Heart right ventricle (tissue), 16 donors: ENCODE results near the gene FAM156B. TPM values are rescaled to one million over a fixed set of nuclear protein-coding genes. Genes with fewer than 3 reads are reported as not detected.
A peak's percentile ranks its signal among the peaks of the same experiment; 100 is the strongest.
"Not testable (repeated sequence)": the region's sequence is repeated elsewhere in the genome, so short reads cannot be mapped to it uniquely, and the experiment has no call there.

Experiments used
- ATAC-seq, 8 donors: fragments of 200-7000 bp; cut with Tn5 transposase; one replicate each; pipeline ENCODE4 v1.9.1; 2020; ENCODE audit warnings: mild to moderate bottlenecking in 8 of 8, moderate library complexity in 8 of 8, moderate number of reproducible peaks in 1 of 8
- DNase-seq, 2 donors: peaks; one replicate each; pipeline ENCODE4 v3.0.0-alpha.2; 2020
- H3K27ac ChIP-seq, 10 donors: fragments of 200-600 bp; sonication (generic) in 2 of 10; one replicate each; pipeline versions ENCODE4 v1.5.0 to v1.8.0; 2020 to 2022; ENCODE audit warnings: mild to moderate bottlenecking in 3 of 10
- H3K27me3 ChIP-seq, 7 donors: fragments of 200-600 bp; one replicate each; pipeline ENCODE4 v1.8.0; 2021 to 2022; ENCODE audit warnings: mild to moderate bottlenecking in 2 of 7
- H3K36me3 ChIP-seq, 9 donors: fragments of 200-600 bp; sonication (generic) in 1 of 9; one replicate each; pipeline versions ENCODE4 v1.5.0 to v1.8.0; 2020 to 2022; ENCODE audit warnings: mild to moderate bottlenecking in 2 of 9
- H3K4me1 ChIP-seq, 9 donors: fragments of 200-600 bp; sonication (generic) in 1 of 9; one replicate each; pipeline versions ENCODE4 v1.5.0 to v1.8.0; 2020 to 2022; ENCODE audit warnings: mild to moderate bottlenecking in 4 of 9
- H3K4me3 ChIP-seq, 10 donors: fragments of 200-600 bp; sonication (generic) in 2 of 10; one replicate each; pipeline versions ENCODE4 v1.5.0 to v1.8.0; 2020 to 2022; ENCODE audit warnings: mild to moderate bottlenecking in 7 of 10, moderate library complexity in 2 of 10
- H3K9me3 ChIP-seq, 11 donors: fragments of 200-600 bp in 10 of 11; sonication (generic) in 2 of 11; one replicate each; pipeline versions ENCODE4 v1.5.0 to v1.8.0; 2013 to 2022; ENCODE audit warnings: mild to moderate bottlenecking in 2 of 11, control low read depth in 1 of 11, moderate library complexity in 1 of 11
- CTCF ChIP-seq, 9 donors: fragments of 200-600 bp; sonication (generic) in 2 of 9; IDR thresholded peaks; one replicate each; pipeline versions ENCODE4 v1.5.0 to v1.8.0; 2021 to 2022; ENCODE audit warnings: antibody characterized with exemption in 9 of 9, mild to moderate bottlenecking in 5 of 9, moderate library complexity in 1 of 9
- WGBS, 2 donors: extraction: QIAGEN DNeasy Blood & Tissue Kit; methylation state at CpG; one replicate each; pipeline ENCODE4 v1.1.7; 2013; ENCODE audit warnings: inconsistent platforms in 1 of 2; 5-methylcytosine and 5-hydroxymethylcytosine counted together
- intact Hi-C, 10 donors: fragments of 100-400 bp; cut with DNase I; formaldehyde crosslinking; loops; one replicate each; pipeline versions ENCODE4 v1.11.1 to v1.14.2; 2022
- polyA plus RNA-seq, 2 donors: library from polyadenylated mRNA; stranded (reverse); fragments of 200-250 nt; gene quantifications; one replicate each; pipeline ENCODE4 v1.2.3, GENCODE V29; 2013
- total RNA-seq, 10 donors: library from RNA; stranded (reverse); fragmentation: NEBNext Ultra II Directional in 3 of 10; extraction: Animal tissue kit (Norgen Biotek cat#: 25700) in 3 of 10; gene quantifications; one replicate each; pipeline versions ENCODE4 v1.2.1 to v1.2.4, GENCODE V29; 2021 to 2023
- donor health status: Arrhythmogenic right ventricular cardiomyopathy.
- donor health status: ischemic (EF 13 %, LVEDD 7.1; RV severe dilation, severe dysfunction).
- donor health status: healthy with polysubstance abuse.
- donor health status: DM: no; HTN: yes; CAD: no.
- donor health status: DM: no; HTN: no; CAD: no.
- donor health status: ischemic (EF 25% LVEDD 6.9; RV normal size, moderate dysfunction).
- donor health status: ischemic (EF 25% LVEDD 5.7; RV mildly dilated, moderate dysfunction).
- donor health status: healthy.
- donor health status: DM: yes; HTN: yes; CAD: no.
- donor health status: Ischemic cardiomyopathy.
- donor health status: ischemic (EF 35%, LVEDD 5.7; RV mildly dilated, moderate dysfunction).
- donor health status: nonischemic (EF 11% LVEDD 7.7; RV severe dilation, severe dysfunction).
- donor health status: DM: yes; HTN: yes; CAD: no.
- donor health status: PGD.
- donor health status: ischemic (EF 29% LVEDD 5.4; RV normal size, mild dysfunction).
- donor health status: nonischemic (EF 23%, LVEDD 6.1; RV moderate dilation, normal function).

Gene FAM156B
- total and polyA plus RNA-seq, 12 donors, result 4.3 to 41.4 (median 7.1) TPM

GRCh38 chrX:52933213-52933612 is 36.1 kb downstream of the FAM156B start:
- no peak overlapping the region for H3K27ac ChIP-seq
- peaks cover 0 to 10% (median 0%) of the 10 kb centered on the region in 9 donors for H3K4me1 ChIP-seq
- H3K9me3 ChIP-seq, result no peaks in the 10 kb centered on the region
- intact Hi-C loops, result no loop called here
- ATAC-seq (no peak), DNase-seq (no peak)
- no peaks in the 10 kb centered on the region for H3K36me3 ChIP-seq
- no peak overlapping the region for H3K4me3 ChIP-seq
- no peak for TF ChIP-seq CTCF (IDR thresholded peaks at IDR 0.05)
- WGBS, 2 donors, result 96% methylated on average over 2 of the region's 2 CpGs
- H3K27me3 ChIP-seq, result peaks cover 0 to 5% (median 0%) of the 10 kb centered on the region in 7 donors

- intact Hi-C loops, result no loop called here
- no peak for TF ChIP-seq CTCF (IDR thresholded peaks at IDR 0.05)
- ATAC-seq, result no peak
Measured at GRCh38 chrX:52933976-52934703, 37.0 kb downstream of the FAM156B start.

GRCh38 chrX:52934704-52935469 is 37.8 kb downstream of the FAM156B start:
- Histone ChIP-seq H3K27ac (peak overlapping the region; percentile 90 to 98 (median 96)), H3K4me3 (peak overlapping the region; percentile 45 to 69 (median 65)), H3K27me3 (no peaks in the 10 kb centered on the region), H3K36me3 (no peaks in the 10 kb centered on the region), H3K4me1 (peaks cover 0 to 10% (median 0%) of the 10 kb centered on the region in 9 donors), H3K9me3 (no peaks in the 10 kb centered on the region)
- 0% methylated on average over 32 to 52 of the region's 61 CpGs for WGBS, 2 donors
- intact Hi-C loops, result no loop called here
- DNase-seq (peak; percentile 89 to 91), ATAC-seq (peak; percentile 98 to 99 (median 99))
- peak; percentile 76 to 95 (median 85) for TF ChIP-seq CTCF (IDR thresholded peaks at IDR 0.05)

More at GRCh38 chrX:52933976-52934703, 37.0 kb downstream of the FAM156B start:
- Histone ChIP-seq H3K27ac (peak overlapping the region; percentile 90 to 98 (median 96)), H3K4me1 (peaks cover 0 to 10% (median 0%) of the 10 kb centered on the region in 9 donors), H3K27me3 (peaks cover 0 to 3% (median 0%) of the 10 kb centered on the region in 7 donors), H3K9me3 (no peaks in the 10 kb centered on the region), H3K36me3 (no peaks in the 10 kb centered on the region), H3K4me3 (peak overlapping the region; percentile 45 to 69 (median 65))
- no peak for DNase-seq
- 3% methylated on average over 27 of the region's 27 CpGs for WGBS, 2 donors

- H3K27me3 ChIP-seq, intact Hi-C loops, H3K36me3 ChIP-seq, DNase-seq, H3K4me1 ChIP-seq, H3K9me3 ChIP-seq: not testable (repeated sequence)
- ATAC-seq, result peak in 4 of 8 donors; percentile 9 to 56 (median 16)
- 0% methylated on average over 9 of the region's 10 CpGs for WGBS, 2 donors
- H3K4me3 ChIP-seq, result peak overlapping the region; percentile 45 to 69 (median 65)
- peak overlapping the region; percentile 90 to 98 (median 96) for H3K27ac ChIP-seq
Measured at GRCh38 chrX:52935470-52935784, 38.3 kb downstream of the FAM156B start.

GRCh38 chrX:52940704-52941103 is 43.6 kb downstream of the FAM156B start:
- H3K4me1 ChIP-seq, H3K36me3 ChIP-seq, intact Hi-C loops, H3K4me3 ChIP-seq, ATAC-seq, H3K9me3 ChIP-seq, DNase-seq, H3K27ac ChIP-seq, H3K27me3 ChIP-seq: not testable (repeated sequence)
- WGBS, 2 donors, result no CpG with 5 or more reads among the region's 4 CpGs

GRCh38 chrX:52941728-52942127 is 44.6 kb downstream of the FAM156B start:
- WGBS, 2 donors, result no CpG with 5 or more reads among the region's 10 CpGs
- H3K9me3 ChIP-seq, H3K4me1 ChIP-seq, H3K4me3 ChIP-seq, DNase-seq, H3K36me3 ChIP-seq, intact Hi-C loops, H3K27ac ChIP-seq, H3K27me3 ChIP-seq: not testable (repeated sequence)
- ATAC-seq, result peak in 2 of 8 donors; percentile 22 to 34

- H3K9me3 ChIP-seq, H3K36me3 ChIP-seq, H3K4me3 ChIP-seq, H3K4me1 ChIP-seq, H3K27ac ChIP-seq, H3K27me3 ChIP-seq, intact Hi-C loops, DNase-seq: not testable (repeated sequence)
- peak in 1 of 8 donors; percentile 34 for ATAC-seq
- no CpG with 5 or more reads among the region's 14 CpGs for WGBS, 2 donors
Measured at GRCh38 chrX:52945838-52946494, 48.8 kb downstream of the FAM156B start.

- DNase-seq, H3K4me1 ChIP-seq, H3K27ac ChIP-seq, H3K27me3 ChIP-seq, H3K4me3 ChIP-seq, H3K9me3 ChIP-seq, intact Hi-C loops, ATAC-seq, H3K36me3 ChIP-seq: not testable (repeated sequence)
- WGBS, 2 donors, result no CpG with 5 or more reads among the region's 16 CpGs
Measured at GRCh38 chrX:52947501-52947900, 50.4 kb downstream of the FAM156B start.
